IMR-90 (cell line): ENCODE data around the gene SYNE2. TPM values are rescaled to one million over a fixed set of nuclear protein-coding genes. Genes with fewer than 3 reads are reported as not detected.

Source experiments
- ATAC-seq: fragments of 200-7000 bp; cut with Tn5 transposase; 2 replicates; pipeline ENCODE4 v1.9.1; 2020; ENCODE audit warnings: low read depth, mild to moderate bottlenecking, moderate library complexity
- BruUV-seq: library from RNA; stranded (reverse); fragments of 400-500 nt; replicated peaks from 2 replicates; lab custom pipeline; 2021; lab: Mats Ljungman, UMichigan
- CTCF ChIA-PET: fragments of 300-600 bp; formaldehyde crosslinking; extraction: SDS; loops from one replicate; lab custom pipeline; 2021; ENCODE audit warnings: antibody characterized with exemption; lab: Yijun Ruan, JAX
- POLR2A ChIA-PET: fragments of 300-600 bp; sonication (Branson Sonifier 250); formaldehyde crosslinking; loops from one replicate; lab custom pipeline; 2022; ENCODE audit warnings: antibody characterized with exemption; ENCODE audit not compliant: unreplicated experiment; lab: Charles Lee
- DNase-seq: peaks from one replicate; pipeline ENCODE4 v3.0.0; 2013
- H2AFZ ChIP-seq: replicated peaks from 2 replicates; pipeline ENCODE3; 2013; ENCODE audit warnings: low read length, mild to moderate bottlenecking; ENCODE audit not compliant: poor library complexity
- H2AK5ac ChIP-seq: 2 replicates; pipeline ENCODE4 v1.6.1; 2013; ENCODE audit warnings: low read depth, low read length, inconsistent platforms
- H2AK9ac ChIP-seq: replicated peaks from 2 replicates; pipeline ENCODE3; 2013; ENCODE audit warnings: mild to moderate bottlenecking, low read depth, low read length, moderate library complexity; ENCODE audit not compliant: poor library complexity
- H2BK120ac ChIP-seq: 2 replicates; pipeline ENCODE4 v1.6.1; 2013; ENCODE audit warnings: low read depth, low read length, inconsistent platforms
- H2BK15ac ChIP-seq: 3 replicates; pipeline ENCODE4 v1.6.1; 2013; ENCODE audit warnings: low read depth, low read length, inconsistent platforms
- H2BK20ac ChIP-seq: 2 replicates; pipeline ENCODE4 v1.6.1; 2013; ENCODE audit warnings: low read depth, mild to moderate bottlenecking, inconsistent platforms, low read length, moderate library complexity
- H2BK5ac ChIP-seq: 2 replicates; pipeline ENCODE4 v1.6.1; 2013; ENCODE audit warnings: mild to moderate bottlenecking, low read depth, low read length, inconsistent platforms; ENCODE audit not compliant: poor library complexity, severe bottlenecking
- H3K14ac ChIP-seq: replicated peaks from 2 replicates; pipeline ENCODE4 v1.6.1; 2013; ENCODE audit warnings: low read depth, low read length, inconsistent platforms
- H3K18ac ChIP-seq: 2 replicates; pipeline ENCODE4 v1.6.1; 2013; ENCODE audit warnings: low read depth, low read length, control low read depth
- H3K23ac ChIP-seq: 2 replicates; pipeline ENCODE4 v1.6.1; 2013; ENCODE audit warnings: low read depth, low read length, inconsistent platforms
- H3K27ac ChIP-seq: 2 replicates; pipeline ENCODE4 v1.5.1; 2013; ENCODE audit warnings: mild to moderate bottlenecking, control low read depth, low read length; ENCODE audit not compliant: insufficient read depth
- H3K27me3 ChIP-seq: 2 replicates; pipeline ENCODE4 v1.6.1; 2013; ENCODE audit warnings: low read length; ENCODE audit not compliant: control insufficient read depth, insufficient read depth
- H3K36me3 ChIP-seq: 2 replicates; pipeline ENCODE4 v1.6.1; 2013; ENCODE audit warnings: low read length, mixed read lengths; ENCODE audit not compliant: control insufficient read depth, insufficient read depth
- H3K4ac ChIP-seq: 2 replicates; pipeline ENCODE4 v1.6.1; 2013; ENCODE audit warnings: low read depth, low read length, inconsistent platforms
- H3K4me1 ChIP-seq: 2 replicates; pipeline ENCODE4 v1.6.1; 2013; ENCODE audit warnings: low read length, mixed read lengths; ENCODE audit not compliant: control insufficient read depth, insufficient read depth
- H3K4me2 ChIP-seq: 2 replicates; pipeline ENCODE4 v1.6.1; 2013; ENCODE audit warnings: low read depth, mild to moderate bottlenecking, control low read depth, low read length, moderate library complexity
- H3K4me3 ChIP-seq: 2 replicates; pipeline ENCODE4 v1.5.1; 2013; ENCODE audit warnings: low read depth, mild to moderate bottlenecking, control low read depth, low read length, moderate library complexity; ENCODE audit not compliant: insufficient read depth
- H3K56ac ChIP-seq: 2 replicates; pipeline ENCODE4 v1.6.1; 2013; ENCODE audit warnings: low read length, inconsistent platforms; ENCODE audit not compliant: insufficient read depth; ENCODE audit errors: extremely low read depth
- H3K79me1 ChIP-seq, 2 experiments: 2 replicates each; pipeline ENCODE4 v1.6.1; 2013; ENCODE audit warnings: low read length in 2 of 2, inconsistent platforms in 1 of 2, low read depth in 1 of 2
- H3K9ac ChIP-seq: 2 replicates; pipeline ENCODE4 v1.6.1; 2013; ENCODE audit warnings: low read depth, low read length, control low read depth
- H3K9me1 ChIP-seq: 2 replicates; pipeline ENCODE4 v1.6.1; 2013; ENCODE audit warnings: low read length, inconsistent platforms; ENCODE audit not compliant: insufficient read depth
- H3K9me3 ChIP-seq: 2 replicates; pipeline ENCODE4 v1.6.1; 2013; ENCODE audit warnings: low read length; ENCODE audit not compliant: control insufficient read depth, insufficient read depth
- H4K20me1 ChIP-seq: 2 replicates; pipeline ENCODE4 v1.6.1; 2013; ENCODE audit warnings: low read length, inconsistent platforms; ENCODE audit not compliant: insufficient read depth
- H4K5ac ChIP-seq: 2 replicates; pipeline ENCODE4 v1.6.1; 2013; ENCODE audit warnings: mild to moderate bottlenecking, low read depth, low read length, control low read depth
- H4K8ac ChIP-seq, 2 experiments: 2 replicates each; pipeline ENCODE4 v1.6.1; 2013; ENCODE audit warnings: low read depth in 2 of 2, low read length in 2 of 2, control low read depth in 1 of 2, inconsistent platforms in 1 of 2
- H4K91ac ChIP-seq: 2 replicates; pipeline ENCODE4 v1.6.1; 2013; ENCODE audit warnings: low read depth, low read length, inconsistent platforms; ENCODE audit not compliant: insufficient read depth
- BHLHE40 ChIP-seq: fragments of 150-350 bp; IDR thresholded peaks from 2 replicates; pipeline ENCODE4 v1.6.1; 2016; ENCODE audit warnings: mild to moderate bottlenecking, low read depth, low read length
- CEBPB ChIP-seq: IDR thresholded peaks from 2 replicates; pipeline ENCODE4 v1.6.1; 2012; ENCODE audit warnings: low read depth, low read length, improper control_type of control experiment
- CHD1 ChIP-seq: IDR thresholded peaks from 2 replicates; pipeline ENCODE4 v1.6.1; 2012; ENCODE audit warnings: low read depth, low read length, improper control_type of control experiment
- FOS ChIP-seq: fragments of 150-350 bp; IDR thresholded peaks from 2 replicates; pipeline ENCODE4 v1.6.1; 2016; ENCODE audit warnings: low read depth, low read length
- MAZ ChIP-seq: IDR thresholded peaks from 2 replicates; pipeline ENCODE4 v1.6.1; 2012; ENCODE audit warnings: low read depth, mild to moderate bottlenecking, low read length, improper control_type of control experiment, moderate library complexity, borderline replicate concordance
- MXI1 ChIP-seq: IDR thresholded peaks from 2 replicates; pipeline ENCODE4 v1.6.1; 2012; ENCODE audit warnings: low read depth, mild to moderate bottlenecking, low read length, moderate library complexity, borderline replicate concordance
- NFE2L2 ChIP-seq: fragments of 150-350 bp; IDR thresholded peaks from 2 replicates; pipeline ENCODE4 v1.6.1; 2016; ENCODE audit warnings: low read depth, mild to moderate bottlenecking, low read length
- POLR2A ChIP-seq: IDR thresholded peaks from 2 replicates; pipeline ENCODE4 v1.6.1; 2012; ENCODE audit warnings: mild to moderate bottlenecking, low read depth, low read length
- RAD21 ChIP-seq: IDR thresholded peaks from 2 replicates; pipeline ENCODE4 v1.6.1; 2012; ENCODE audit warnings: low read length, improper control_type of control experiment
- RCOR1 ChIP-seq: IDR thresholded peaks from 2 replicates; pipeline ENCODE4 v1.6.1; 2012; ENCODE audit warnings: mild to moderate bottlenecking, low read length, improper control_type of control experiment; ENCODE audit not compliant: insufficient replicate concordance
- RFX5 ChIP-seq: IDR thresholded peaks from 2 replicates; pipeline ENCODE4 v1.8.0; 2012; ENCODE audit warnings: low read depth, mild to moderate bottlenecking, low read length, moderate library complexity
- SMC3 ChIP-seq: fragments of 150-350 bp; IDR thresholded peaks from 2 replicates; pipeline ENCODE4 v1.6.1; 2016; ENCODE audit warnings: low read depth, mild to moderate bottlenecking, antibody characterized with exemption, low read length, moderate library complexity
- WGBS, 2 experiments: methylation state at CpG; one replicate each; pipeline versions ENCODE4 v1.1.5 to v1.1.7; 2013; ENCODE audit warnings: missing lambda C conversion rate in 2 of 2; ENCODE audit not compliant: insufficient read length in 1 of 2; ENCODE audit errors: extremely low coverage in 2 of 2; 5-methylcytosine and 5-hydroxymethylcytosine counted together
- dilution Hi-C: fragments of 300-500 bp; cut with HindIII; formaldehyde crosslinking; loops from one replicate; pipeline ENCODE4 v1.14.3; 2018; ENCODE audit warnings: low sequenced_read_pairs; ENCODE audit not compliant: unreplicated experiment
- in situ Hi-C: fragments of 300-500 bp; cut with MboI; formaldehyde crosslinking; loops from 3 replicates; pipeline ENCODE4 v1.14.3; 2019; ENCODE audit warnings: low sequenced_read_pairs, inconsistent platforms, mixed read lengths
- intact Hi-C: fragments of 100-400 bp; cut with micrococcal nuclease; formaldehyde crosslinking; loops from 2 replicates; pipeline ENCODE4 v1.10.0; 2022
- polyA plus RNA-seq, 3 experiments: library from polyadenylated mRNA; depleted of rRNA; stranded (reverse); fragments of >200 nt; gene quantifications; 2 replicates each; pipeline ENCODE4 v1.2.3, GENCODE V29; 2012; ENCODE audit warnings: low replicate concordance in 1 of 3
- total RNA-seq: library from RNA; depleted of rRNA; stranded (reverse); fragments of >200 nt; gene quantifications from 2 replicates; pipeline ENCODE4 v1.2.3, GENCODE V29; 2012
- TF ChIP-seq, protein P1 (sequence below): fragments of 150-350 bp; IDR thresholded peaks from 2 replicates; pipeline ENCODE4 v1.6.1; 2016; ENCODE audit warnings: low read depth, mild to moderate bottlenecking, low read length, moderate library complexity, borderline replicate concordance
- TF ChIP-seq, protein P2 (sequence below): fragments of 150-350 bp; IDR thresholded peaks from 2 replicates; pipeline ENCODE4 v1.6.1; 2017; ENCODE audit warnings: mild to moderate bottlenecking, antibody characterized with exemption, low read length, low read depth
- TF ChIP-seq, protein P3 (sequence below): conservative IDR thresholded peaks from 2 replicates; pipeline ENCODE4 v1.5.1; 2012; ENCODE audit warnings: mild to moderate bottlenecking, low read depth, low read length, improper control_type of control experiment

Gene SYNE2
- total and polyA plus RNA-seq, 2 of the 4 experiments (the other 2 are of a cell fraction): 5.2 to 28.9 TPM

DNA sequence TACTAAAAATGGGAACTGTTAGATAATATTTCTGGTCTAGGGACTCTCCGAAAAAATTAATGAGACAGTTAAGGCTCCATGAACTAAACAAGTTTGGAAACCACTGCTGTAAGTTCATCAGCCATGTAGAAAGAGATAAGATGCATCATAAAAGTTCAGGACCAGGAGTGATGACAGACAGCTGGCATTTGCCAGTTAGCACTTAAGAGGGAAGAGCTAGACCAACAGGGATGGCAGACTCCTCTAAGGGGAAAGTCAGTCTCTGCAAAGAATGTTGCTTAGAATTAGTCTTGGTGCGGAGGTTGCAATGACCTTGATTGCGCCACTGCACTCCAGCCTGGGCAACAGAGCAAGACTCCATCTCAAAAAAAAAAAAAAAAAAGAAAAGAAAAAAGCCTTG is 129.4 kb downstream of the SYNE2 start:
- Histone ChIP-seq H3K23ac (no peak overlapping the region), H4K5ac (no peak overlapping the region), H2BK120ac (no peak overlapping the region), H3K4me2 (no peak overlapping the region), H3K27ac (no peak overlapping the region), H2AFZ (no peak overlapping the region), H3K9me3 (no peaks in the 10 kb centered on the region), H3K9ac (no peak overlapping the region), H4K91ac (no peak overlapping the region), H3K27me3 (no peaks in the 10 kb centered on the region), H3K9me1 (0 out of 2 replicates have a peak, but pooled peaks cover 3% of the 10 kb centered on the region), H3K18ac (no peak overlapping the region), H2BK5ac (no peak overlapping the region), H3K4me3 (no peak overlapping the region), H2AK9ac (no peak overlapping the region), H3K56ac (no peak overlapping the region), H4K20me1 (no peaks in the 10 kb centered on the region), H3K14ac (no peak overlapping the region), H4K8ac (no peak overlapping the region), H2BK15ac (no peak overlapping the region), H3K79me1 (no peaks in the 10 kb centered on the region), H3K4me1 (no peaks in the 10 kb centered on the region), H2AK5ac (no peak overlapping the region), H2BK20ac (no peak overlapping the region), H3K4ac (no peak overlapping the region), H3K36me3 (no peaks in the 10 kb centered on the region)
- ChIA-PET CTCF (no interaction called here), POLR2A (no interaction called here)
- intact Hi-C loops: no loop called here
- DNase-seq (no peak), ATAC-seq (no peak)
- no CpG with 5 or more reads among the region's 3 CpGs for WGBS, 2 experiments
- in situ Hi-C loops: no loop called here
- dilution Hi-C loops: no loop called here
- no TSS peak for BruUV-seq
- no peak for TF ChIP-seq SMC3
- no peak for TF ChIP-seq NFE2L2
- no peak for TF ChIP-seq CEBPB
- no peak for TF ChIP-seq RFX5
- TF ChIP-seq CHD1: no peak
- TF ChIP-seq, protein P1, sequence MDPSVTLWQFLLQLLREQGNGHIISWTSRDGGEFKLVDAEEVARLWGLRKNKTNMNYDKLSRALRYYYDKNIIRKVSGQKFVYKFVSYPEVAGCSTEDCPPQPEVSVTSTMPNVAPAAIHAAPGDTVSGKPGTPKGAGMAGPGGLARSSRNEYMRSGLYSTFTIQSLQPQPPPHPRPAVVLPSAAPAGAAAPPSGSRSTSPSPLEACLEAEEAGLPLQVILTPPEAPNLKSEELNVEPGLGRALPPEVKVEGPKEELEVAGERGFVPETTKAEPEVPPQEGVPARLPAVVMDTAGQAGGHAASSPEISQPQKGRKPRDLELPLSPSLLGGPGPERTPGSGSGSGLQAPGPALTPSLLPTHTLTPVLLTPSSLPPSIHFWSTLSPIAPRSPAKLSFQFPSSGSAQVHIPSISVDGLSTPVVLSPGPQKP: no peak
- TF ChIP-seq FOS: no peak
- no peak for TF ChIP-seq BHLHE40
- TF ChIP-seq POLR2A: no peak
- TF ChIP-seq, protein P2, sequence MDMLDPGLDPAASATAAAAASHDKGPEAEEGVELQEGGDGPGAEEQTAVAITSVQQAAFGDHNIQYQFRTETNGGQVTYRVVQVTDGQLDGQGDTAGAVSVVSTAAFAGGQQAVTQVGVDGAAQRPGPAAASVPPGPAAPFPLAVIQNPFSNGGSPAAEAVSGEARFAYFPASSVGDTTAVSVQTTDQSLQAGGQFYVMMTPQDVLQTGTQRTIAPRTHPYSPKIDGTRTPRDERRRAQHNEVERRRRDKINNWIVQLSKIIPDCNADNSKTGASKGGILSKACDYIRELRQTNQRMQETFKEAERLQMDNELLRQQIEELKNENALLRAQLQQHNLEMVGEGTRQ: no peak
- no peak for TF ChIP-seq MXI1
- no peak for TF ChIP-seq RAD21
- TF ChIP-seq RCOR1: no peak
- TF ChIP-seq, protein P3, sequence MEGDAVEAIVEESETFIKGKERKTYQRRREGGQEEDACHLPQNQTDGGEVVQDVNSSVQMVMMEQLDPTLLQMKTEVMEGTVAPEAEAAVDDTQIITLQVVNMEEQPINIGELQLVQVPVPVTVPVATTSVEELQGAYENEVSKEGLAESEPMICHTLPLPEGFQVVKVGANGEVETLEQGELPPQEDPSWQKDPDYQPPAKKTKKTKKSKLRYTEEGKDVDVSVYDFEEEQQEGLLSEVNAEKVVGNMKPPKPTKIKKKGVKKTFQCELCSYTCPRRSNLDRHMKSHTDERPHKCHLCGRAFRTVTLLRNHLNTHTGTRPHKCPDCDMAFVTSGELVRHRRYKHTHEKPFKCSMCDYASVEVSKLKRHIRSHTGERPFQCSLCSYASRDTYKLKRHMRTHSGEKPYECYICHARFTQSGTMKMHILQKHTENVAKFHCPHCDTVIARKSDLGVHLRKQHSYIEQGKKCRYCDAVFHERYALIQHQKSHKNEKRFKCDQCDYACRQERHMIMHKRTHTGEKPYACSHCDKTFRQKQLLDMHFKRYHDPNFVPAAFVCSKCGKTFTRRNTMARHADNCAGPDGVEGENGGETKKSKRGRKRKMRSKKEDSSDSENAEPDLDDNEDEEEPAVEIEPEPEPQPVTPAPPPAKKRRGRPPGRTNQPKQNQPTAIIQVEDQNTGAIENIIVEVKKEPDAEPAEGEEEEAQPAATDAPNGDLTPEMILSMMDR: no peak
- no peak for TF ChIP-seq MAZ
